ENCODE results near the gene JAK2.

Gene JAK2

GRCh38 chr9:5140151-5140550 lies 155.1 kb downstream of the JAK2 start:
- DNase-seq (ENCODE audit: low read depth in 2 of 2) = no peak

DNA sequence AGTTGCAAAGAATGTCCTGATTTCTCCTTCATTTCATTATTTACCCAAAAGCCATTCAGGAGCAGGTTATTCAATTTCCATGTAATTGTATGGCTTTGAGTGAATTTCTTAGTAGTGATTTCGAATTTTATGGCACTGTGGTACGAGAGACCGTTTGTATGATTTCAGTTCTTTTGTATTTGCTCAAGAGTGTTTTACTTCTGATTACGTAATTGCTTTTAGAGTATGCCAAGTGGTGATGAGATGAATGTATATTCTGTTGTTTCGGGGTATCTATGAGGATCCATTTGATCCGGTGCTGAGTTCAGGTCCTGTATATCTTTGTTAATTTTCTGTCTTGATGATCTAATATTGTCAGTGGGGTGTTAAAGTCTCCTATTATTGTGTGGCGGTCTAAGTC lies 159.1 kb downstream of the JAK2 start:
- no peak for DNase-seq (ENCODE audit: low read depth in 2 of 2)

GRCh38 chr9:5146241-5146640 lies 161.2 kb downstream of the JAK2 start:
- DNase-seq (ENCODE audit: low read depth in 2 of 2) = no peak
